COLO668 (cell line): ENCODE measurements around the gene STAMBPL1.
"Not testable (repeated sequence)": the region's sequence is repeated elsewhere in the genome, so short reads cannot be mapped to it uniquely, and the experiment has no call there.

Experiments
- DNase-seq: peaks from one replicate; lab custom pipeline; 2025; ENCODE audit not compliant: unreplicated experiment; lab: John Stamatoyannopoulos, UW

Gene STAMBPL1

GRCh38 chr10:88879534-88880281 lies at the start of gene STAMBPL1:
TSS of gene STAMBPL1 (plus strand) at chr10:88880245. CDS start at chr10:88901709, 21,464 bp downstream.
- peak; percentile 75 for DNase-seq

GRCh38 chr10:88830643-88831268 lies 49.3 kb upstream of the STAMBPL1 start:
- no peak for DNase-seq

- DNase-seq: no peak
These were observed 48.3 kb upstream of the STAMBPL1 start for GRCh38 chr10:88831709-88832108.

- no peak for DNase-seq
These were observed 47.7 kb upstream of the STAMBPL1 start for GRCh38 chr10:88832376-88832775.

- DNase-seq: no peak
These were observed 46.9 kb upstream of the STAMBPL1 start for GRCh38 chr10:88833156-88833555.

- DNase-seq: no peak
These were observed 46.3 kb upstream of the STAMBPL1 start for GRCh38 chr10:88833723-88834122.

- DNase-seq: peak; percentile 75
These were observed 44.7 kb upstream of the STAMBPL1 start for GRCh38 chr10:88835096-88835909.

GRCh38 chr10:88835910-88836221 lies 44.2 kb upstream of the STAMBPL1 start:
- DNase-seq: no peak

GRCh38 chr10:88837632-88838031 lies 42.4 kb upstream of the STAMBPL1 start:
- DNase-seq: not testable (repeated sequence)

GRCh38 chr10:88838766-88839350 lies 41.2 kb upstream of the STAMBPL1 start:
- no peak for DNase-seq

- DNase-seq: no peak
These were observed 39.9 kb upstream of the STAMBPL1 start for GRCh38 chr10:88840104-88840503.

- no peak for DNase-seq
These were observed 39.2 kb upstream of the STAMBPL1 start for GRCh38 chr10:88840881-88841280.

- no peak for DNase-seq
These were observed 38.5 kb upstream of the STAMBPL1 start for GRCh38 chr10:88841316-88842111.

GRCh38 chr10:88843171-88843570 lies 36.9 kb upstream of the STAMBPL1 start:
- no peak for DNase-seq

- DNase-seq: no peak
These were observed 31.5 kb upstream of the STAMBPL1 start for GRCh38 chr10:88848499-88848898.

GRCh38 chr10:88849234-88849633 lies 30.8 kb upstream of the STAMBPL1 start:
- DNase-seq: no peak

- DNase-seq: no peak
These were observed 29.3 kb upstream of the STAMBPL1 start for GRCh38 chr10:88850712-88851111.

GRCh38 chr10:88851706-88852105 lies 28.3 kb upstream of the STAMBPL1 start, which contains the start of gene ANKRD22:
TSS of gene ANKRD22 (minus strand) at chr10:88851844. CDS start at chr10:88851607, 237 bp downstream.
- peak; percentile 67 for DNase-seq

GRCh38 chr10:88852327-88852726 lies 27.7 kb upstream of the STAMBPL1 start:
- no peak for DNase-seq

- no peak for DNase-seq
These were observed 26.7 kb upstream of the STAMBPL1 start for GRCh38 chr10:88853155-88853881.
